Thymus (tissue), 11 donors: ENCODE measurements around the gene PRDM16. TPM values are rescaled to one million over a fixed set of nuclear protein-coding genes. Genes with fewer than 3 reads are reported as not detected.

Experiments
- DNase-seq, 9 donors: peaks; one replicate each; pipeline ENCODE4 v3.0.0-alpha.2; 2013; ENCODE audit warnings: low spot score in 9 of 9, low read depth in 6 of 9, missing footprints in 1 of 9
- H3K27ac ChIP-seq, 2 donors: one replicate each; pipeline ENCODE4 v1.5.1; 2013; ENCODE audit warnings: control low read depth in 1 of 2, low read depth in 1 of 2, low read length in 1 of 2, mild to moderate bottlenecking in 1 of 2, moderate library complexity in 1 of 2
- H3K27me3 ChIP-seq, 2 donors: one replicate each; pipeline ENCODE4 v1.5.1; 2013; ENCODE audit warnings: low read length in 1 of 2; ENCODE audit not compliant: control insufficient read depth in 2 of 2, insufficient read depth in 1 of 2
- H3K36me3 ChIP-seq, 2 donors: one replicate each; pipeline ENCODE4 v1.5.1; 2013; ENCODE audit warnings: low read length in 1 of 2, mild to moderate bottlenecking in 1 of 2, moderate library complexity in 1 of 2; ENCODE audit not compliant: control insufficient read depth in 2 of 2, insufficient read depth in 2 of 2
- H3K4me1 ChIP-seq, 2 donors: one replicate each; pipeline ENCODE4 v1.5.1; 2013; ENCODE audit warnings: low read length in 2 of 2; ENCODE audit not compliant: control insufficient read depth in 2 of 2, insufficient read depth in 2 of 2
- H3K4me3 ChIP-seq, 2 donors: one replicate each; pipeline ENCODE4 v1.5.1; 2013; ENCODE audit warnings: low read length in 2 of 2, control low read depth in 1 of 2, mild to moderate bottlenecking in 1 of 2
- H3K9me3 ChIP-seq, 2 donors: one replicate each; pipeline ENCODE4 v1.5.1; 2013; ENCODE audit warnings: low read length in 1 of 2, mild to moderate bottlenecking in 1 of 2; ENCODE audit not compliant: control insufficient read depth in 2 of 2, insufficient read depth in 1 of 2
- WGBS: extraction: QIAGEN DNeasy Blood & Tissue Kit; methylation state at CpG from one replicate; pipeline ENCODE4 v1.1.7; 2013; 5-methylcytosine and 5-hydroxymethylcytosine counted together
- polyA plus RNA-seq: library from polyadenylated mRNA; stranded (reverse); fragments of 200-250 nt; gene quantifications from one replicate; pipeline ENCODE4 v1.2.3, GENCODE V29; 2013
- total RNA-seq: library from RNA; stranded (reverse); fragments of 120-200 nt; gene quantifications from one replicate; pipeline ENCODE4 v1.2.4, GENCODE V29; 2013
- donor health status: healthy.

Gene PRDM16
- total and polyA plus RNA-seq, 2 donors: 0.09 to 0.55 TPM

DNA sequence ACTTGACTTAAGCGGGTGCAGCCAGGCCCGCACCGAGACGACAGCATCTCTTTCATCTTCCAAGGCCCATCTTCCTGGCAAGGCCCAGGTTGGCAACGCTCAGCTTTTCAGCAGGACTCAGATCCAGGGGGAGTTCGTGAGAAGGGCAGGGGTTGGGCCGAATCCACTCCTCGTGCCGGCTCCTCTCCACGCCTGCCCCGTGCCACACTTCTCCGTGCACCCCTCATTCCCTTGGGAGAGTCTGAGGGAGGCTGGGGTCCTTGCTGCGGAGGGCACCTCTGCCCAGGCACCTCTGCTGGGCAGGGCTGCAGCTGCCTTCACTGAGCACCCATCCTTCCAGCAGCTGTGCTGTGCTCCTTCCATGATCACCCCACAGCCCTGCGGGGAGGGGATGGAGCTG lies 22.3 kb downstream of the PRDM16 start:
- H3K27me3 ChIP-seq: peaks cover 0 to 38% of the 10 kb centered on the region in 2 donors
- no peak overlapping the region for H3K27ac ChIP-seq
- peaks cover 0 to 1% of the 10 kb centered on the region in 2 donors for H3K9me3 ChIP-seq
- no peak for DNase-seq
- WGBS: 97% methylated on average over 14 of the region's 14 CpGs
- H3K36me3 ChIP-seq: no peaks in the 10 kb centered on the region
- no peak overlapping the region for H3K4me3 ChIP-seq
- no peaks in the 10 kb centered on the region for H3K4me1 ChIP-seq

DNA sequence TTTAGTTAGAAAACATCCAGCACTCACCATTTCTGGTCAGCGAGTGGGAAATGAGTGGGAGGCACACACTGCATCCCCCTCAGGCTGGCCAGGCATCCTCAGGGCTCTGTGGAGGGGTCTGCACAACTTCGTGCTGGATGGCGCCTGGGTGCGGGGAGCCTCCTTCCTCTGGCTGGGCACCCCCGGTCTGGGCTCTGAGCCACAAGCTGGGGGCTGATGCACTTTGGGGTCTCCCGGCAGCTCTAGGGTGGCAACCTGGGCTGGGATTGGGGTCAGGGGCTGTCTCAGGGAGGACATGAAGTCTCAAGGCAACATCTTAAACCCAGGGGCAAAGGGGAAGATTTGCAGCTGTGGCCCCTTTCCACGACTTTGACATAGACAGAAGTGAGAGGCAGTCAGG lies 23.5 kb downstream of the PRDM16 start:
- Histone ChIP-seq H3K27ac (no peak overlapping the region), H3K9me3 (peaks cover 0 to 1% of the 10 kb centered on the region in 2 donors), H3K4me1 (no peaks in the 10 kb centered on the region), H3K36me3 (no peaks in the 10 kb centered on the region), H3K4me3 (no peak overlapping the region), H3K27me3 (peaks cover 0 to 40% of the 10 kb centered on the region in 2 donors)
- 90% methylated on average over 7 of the region's 7 CpGs for WGBS
- DNase-seq: no peak

DNA sequence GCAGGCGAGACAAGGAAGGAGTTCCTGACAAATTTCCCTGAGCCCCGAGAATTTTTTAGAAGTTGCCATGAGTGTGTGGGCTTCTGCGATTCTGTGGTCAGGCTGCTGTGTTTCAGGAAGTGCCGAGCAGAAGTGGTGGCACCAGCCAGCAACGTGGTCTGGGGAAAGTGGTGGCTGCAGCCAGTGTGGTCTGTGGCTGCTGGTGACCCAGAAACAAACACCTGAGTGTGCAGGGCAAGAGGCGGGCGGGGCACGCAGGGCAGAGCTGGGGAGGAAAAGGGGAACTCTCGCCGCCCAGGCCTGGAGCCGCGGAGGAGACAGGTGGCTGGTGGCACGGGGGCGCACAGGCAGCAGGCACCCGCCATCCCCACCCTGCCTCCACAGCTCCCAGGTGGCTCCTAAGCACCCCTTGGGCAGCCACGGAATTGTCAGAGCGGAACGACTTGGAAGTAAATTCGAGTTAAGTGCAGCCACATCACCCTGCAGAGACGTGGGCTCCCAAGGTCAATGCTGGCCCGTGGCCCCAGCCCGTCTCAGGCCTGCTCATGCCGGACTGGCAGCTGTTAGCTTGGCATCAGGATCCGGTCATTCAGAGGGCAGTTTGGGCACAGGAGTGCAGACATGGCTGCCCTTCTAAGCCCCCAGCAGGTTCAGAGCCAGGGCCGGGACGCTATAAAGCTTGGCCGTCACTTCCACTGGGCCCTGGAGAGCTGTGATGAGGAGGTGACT lies 25.1 kb downstream of the PRDM16 start:
- Histone ChIP-seq H3K27ac (no peak overlapping the region), H3K27me3 (peaks cover 0 to 42% of the 10 kb centered on the region in 2 donors), H3K36me3 (no peaks in the 10 kb centered on the region), H3K4me3 (no peak overlapping the region), H3K4me1 (no peaks in the 10 kb centered on the region), H3K9me3 (peaks cover 0 to 1% of the 10 kb centered on the region in 2 donors)
- 30% methylated on average over 27 of the region's 27 CpGs for WGBS
- no peak for DNase-seq

DNA sequence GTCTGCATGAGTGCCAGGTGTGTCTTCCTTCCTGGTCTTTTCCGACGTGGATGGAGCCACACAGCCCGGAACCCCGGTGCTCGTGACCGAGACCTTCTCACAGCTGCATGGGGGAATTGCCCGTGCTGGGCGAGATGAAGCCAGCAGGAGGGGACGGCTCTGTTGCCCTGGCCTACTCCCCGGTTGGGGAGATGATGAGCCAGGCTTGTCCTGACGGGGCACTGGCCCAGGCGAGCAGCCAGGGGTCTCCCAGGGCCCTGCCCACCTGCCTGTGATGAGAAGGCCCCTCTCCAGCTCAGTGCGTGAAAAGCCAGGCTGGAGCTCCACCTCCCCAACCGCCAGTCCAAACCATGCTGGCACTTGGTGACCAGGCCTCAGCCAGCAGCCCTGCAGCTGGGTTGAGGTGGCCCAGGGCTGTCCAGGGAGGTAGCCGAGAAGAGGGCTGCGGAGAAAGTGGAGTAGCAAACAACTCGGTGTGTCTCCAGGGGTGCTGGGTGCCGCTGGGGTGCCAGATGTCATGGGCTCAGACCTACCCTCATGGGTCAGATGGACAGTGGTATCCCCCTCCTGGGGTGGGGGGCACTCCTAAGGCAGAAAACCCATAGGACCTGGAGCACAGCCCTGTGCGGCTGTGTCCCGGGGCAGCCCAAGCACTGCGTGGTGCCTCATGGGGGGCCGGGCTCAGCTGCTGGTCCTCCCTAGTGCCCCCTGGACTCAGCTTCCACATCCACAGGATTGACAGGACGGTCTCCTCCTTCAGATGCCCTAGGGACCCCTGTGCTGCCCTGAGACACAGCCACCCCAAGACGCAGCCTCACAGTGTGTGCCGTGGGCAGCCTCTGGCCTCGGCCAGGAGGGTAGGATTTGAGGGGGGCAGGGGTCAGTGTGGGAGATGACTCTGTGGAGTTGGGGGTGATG lies 26.1 kb downstream of the PRDM16 start:
- DNase-seq: no peak
- Histone ChIP-seq H3K27ac (no peak overlapping the region), H3K9me3 (peaks cover 0 to 1% of the 10 kb centered on the region in 2 donors)

DNA sequence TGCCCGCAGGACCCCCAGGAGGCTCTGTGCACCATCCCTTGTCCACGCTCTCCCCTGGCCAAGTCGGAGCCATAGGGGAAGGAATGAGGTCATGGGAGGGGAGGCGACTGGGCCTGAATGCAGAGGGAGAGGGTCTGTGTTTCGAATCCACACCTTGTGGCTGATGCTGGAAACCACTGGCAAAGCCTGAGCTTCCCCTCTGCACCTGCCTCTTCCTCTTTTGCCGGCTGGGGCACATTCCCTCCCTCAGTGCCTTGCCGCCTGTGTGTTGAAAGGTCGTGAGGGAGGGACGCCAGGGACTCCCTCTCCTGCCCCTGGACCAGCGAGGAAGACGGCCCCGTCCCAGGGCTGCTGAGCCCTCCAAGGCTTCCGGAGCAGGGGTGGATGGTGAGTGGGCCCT lies 27.3 kb downstream of the PRDM16 start:
- Histone ChIP-seq H3K4me3 (no peak overlapping the region), H3K27ac (no peak overlapping the region), H3K36me3 (no peaks in the 10 kb centered on the region), H3K9me3 (peaks cover 0 to 1% of the 10 kb centered on the region in 2 donors), H3K27me3 (peaks cover 0 to 39% of the 10 kb centered on the region in 2 donors), H3K4me1 (no peaks in the 10 kb centered on the region)
- 13% methylated on average over 13 of the region's 13 CpGs for WGBS
- DNase-seq: no peak

More for the DNA sequence above, 26.1 kb downstream of the PRDM16 start:
- Histone ChIP-seq H3K4me1 (no peaks in the 10 kb centered on the region), H3K27me3 (peaks cover 0 to 39% of the 10 kb centered on the region in 2 donors), H3K4me3 (no peak overlapping the region), H3K36me3 (no peaks in the 10 kb centered on the region)
- 92% methylated on average over 26 of the region's 26 CpGs for WGBS

DNA sequence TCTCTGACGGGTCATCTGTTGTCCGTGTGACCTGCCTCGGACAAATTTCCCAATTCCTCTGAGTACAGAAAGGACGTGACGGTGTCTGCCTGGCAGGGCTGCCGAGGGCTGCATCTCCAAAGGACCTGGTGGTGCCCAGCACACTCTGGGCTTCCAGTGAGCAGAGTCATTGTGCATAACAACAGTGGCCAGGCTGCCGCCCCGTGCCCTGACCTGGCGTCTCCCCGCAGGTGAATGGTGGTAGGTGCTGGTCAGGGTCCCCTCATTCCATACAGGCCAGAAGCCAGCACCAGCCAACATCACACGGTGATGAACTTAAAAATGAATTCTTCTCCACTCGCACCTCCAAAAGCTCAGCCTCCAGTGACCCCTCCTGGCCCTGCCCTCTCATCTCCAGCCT lies 28.2 kb downstream of the PRDM16 start:
- Histone ChIP-seq H3K27me3 (peaks cover 0 to 40% of the 10 kb centered on the region in 2 donors), H3K4me1 (no peaks in the 10 kb centered on the region), H3K4me3 (no peak overlapping the region), H3K36me3 (no peaks in the 10 kb centered on the region), H3K9me3 (no peaks in the 10 kb centered on the region), H3K27ac (no peak overlapping the region)
- 95% methylated on average over 12 of the region's 12 CpGs for WGBS
- no peak for DNase-seq

DNA sequence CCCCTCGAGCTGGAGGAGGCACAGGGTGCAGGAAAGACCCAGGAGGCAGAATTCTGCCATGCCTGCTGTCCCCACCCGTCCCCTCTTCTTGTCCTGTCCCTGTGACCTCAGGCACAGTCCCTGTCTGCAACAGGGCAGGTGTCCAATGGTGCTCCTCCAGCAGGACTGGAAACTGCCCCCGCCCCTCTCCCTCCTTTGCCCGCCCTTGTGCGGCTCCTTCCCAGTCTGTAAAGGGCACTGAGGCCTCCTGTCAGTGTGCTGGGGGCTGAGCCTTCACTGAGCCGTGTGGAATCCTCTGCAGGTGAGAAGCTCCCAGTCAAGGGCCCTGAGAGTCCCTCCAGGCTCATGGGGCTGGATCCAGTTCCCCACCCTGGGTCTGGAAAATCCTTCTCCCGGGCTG lies 28.9 kb downstream of the PRDM16 start:
- WGBS: 85% methylated on average over 7 of the region's 7 CpGs
- Histone ChIP-seq H3K36me3 (no peaks in the 10 kb centered on the region), H3K27ac (no peak overlapping the region), H3K27me3 (peaks cover 0 to 34% of the 10 kb centered on the region in 2 donors), H3K4me3 (no peak overlapping the region), H3K9me3 (no peaks in the 10 kb centered on the region), H3K4me1 (no peaks in the 10 kb centered on the region)
- DNase-seq: no peak

DNA sequence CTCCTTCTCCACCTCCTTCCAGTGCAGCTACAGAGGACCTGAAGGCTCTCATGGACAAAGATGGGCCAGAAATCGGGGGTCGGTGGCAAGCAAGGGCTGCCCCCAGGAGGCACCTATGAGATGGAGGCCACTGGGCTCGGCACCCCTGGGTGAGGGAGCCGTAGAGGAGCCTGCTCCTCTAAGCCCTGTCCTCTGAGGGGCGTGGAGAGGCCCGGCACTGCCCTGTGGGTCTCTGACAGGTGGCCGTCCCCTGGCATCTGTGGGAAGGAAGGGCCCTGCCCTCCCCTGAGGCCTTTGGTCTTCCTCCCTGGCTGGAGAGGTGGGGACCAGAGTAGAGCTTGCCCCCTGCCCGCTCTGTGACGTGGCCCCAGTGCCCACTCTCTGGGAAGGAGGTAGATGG lies 30.9 kb downstream of the PRDM16 start:
- Histone ChIP-seq H3K36me3 (no peaks in the 10 kb centered on the region), H3K4me3 (no peak overlapping the region), H3K4me1 (no peaks in the 10 kb centered on the region), H3K9me3 (no peaks in the 10 kb centered on the region), H3K27ac (no peak overlapping the region), H3K27me3 (peaks cover 0 to 18% of the 10 kb centered on the region in 2 donors)
- WGBS: 96% methylated on average over 9 of the region's 9 CpGs
- DNase-seq: no peak
